MCF 10A (cell line): ENCODE results near the gene AP1M1. TPM values are rescaled to one million over a fixed set of nuclear protein-coding genes. Genes with fewer than 3 reads are reported as not detected.
A peak's percentile ranks its signal among the peaks of the same experiment; 100 is the strongest.

ENCODE experiments used
- BruUV-seq: library from RNA; stranded (reverse); fragments of 400-500 nt; replicated peaks from 2 replicates; lab custom pipeline; 2021; lab: Mats Ljungman, UMichigan
- CTCF ChIA-PET: fragments of 300-600 bp; sonication (Branson Sonifier 250); formaldehyde crosslinking; extraction: SDS; loops from one replicate; lab custom pipeline; 2021; ENCODE audit warnings: antibody characterized with exemption, inconsistent platforms; lab: Yijun Ruan, JAX
- POLR2A ChIA-PET: fragments of 300-600, 350-650 bp; sonication (Branson Sonifier 250); formaldehyde crosslinking; extraction: SDS; loops from one replicate; lab custom pipeline; 2020; ENCODE audit warnings: antibody characterized with exemption, inconsistent platforms; lab: Yijun Ruan, JAX
- DNase-seq: peaks from one replicate; pipeline ENCODE4 v3.0.0-alpha.2; 2018; ENCODE audit not compliant: unreplicated experiment
- H3K27ac Mint-ChIP-seq: one replicate; pipeline ENCODE4 v1.8.0; 2022; ENCODE audit warnings: mild to moderate bottlenecking, low read depth, mixed read lengths; ENCODE audit not compliant: unreplicated experiment
- H3K27me3 Mint-ChIP-seq: one replicate; pipeline ENCODE4 v1.8.0; 2022; ENCODE audit warnings: mixed read lengths; ENCODE audit not compliant: insufficient read depth, unreplicated experiment
- H3K36me3 Mint-ChIP-seq: one replicate; pipeline ENCODE4 v1.8.0; 2022; ENCODE audit warnings: mild to moderate bottlenecking, moderate library complexity, mixed read lengths; ENCODE audit not compliant: insufficient read depth, unreplicated experiment
- H3K4me1 Mint-ChIP-seq: one replicate; pipeline ENCODE4 v1.8.0; 2022; ENCODE audit warnings: mixed read lengths; ENCODE audit not compliant: insufficient read depth, unreplicated experiment
- H3K4me3 Mint-ChIP-seq: one replicate; pipeline ENCODE4 v1.8.0; 2022; ENCODE audit warnings: mild to moderate bottlenecking, moderate library complexity, mixed read lengths; ENCODE audit not compliant: unreplicated experiment
- H3K9me3 Mint-ChIP-seq: one replicate; pipeline ENCODE4 v1.8.0; 2022; ENCODE audit warnings: mixed read lengths; ENCODE audit not compliant: unreplicated experiment
- intact Hi-C: fragments of 100-400 bp; cut with micrococcal nuclease; formaldehyde crosslinking; loops from 2 replicates; pipeline ENCODE4 v1.14.1; 2022
- total RNA-seq: library from RNA; stranded (reverse); gene quantifications from 2 replicates; pipeline ENCODE4 v1.2.3, GENCODE V29; 2022
- TF ChIP-seq, protein P1 (sequence below): fragments of 200-600 bp; IDR thresholded peaks from one replicate; pipeline ENCODE4 v1.8.0; 2022; ENCODE audit warnings: antibody characterized with exemption, mild to moderate bottlenecking; ENCODE audit not compliant: unreplicated experiment

AP1M1 gene
- total RNA-seq, 1 experiment from 2014 or later = 53.8 TPM

- peaks cover 30% of the 10 kb centered on the region for H3K27me3 Mint-ChIP-seq
- no peaks in the 10 kb centered on the region for H3K36me3 Mint-ChIP-seq
- TF ChIP-seq, protein P1, sequence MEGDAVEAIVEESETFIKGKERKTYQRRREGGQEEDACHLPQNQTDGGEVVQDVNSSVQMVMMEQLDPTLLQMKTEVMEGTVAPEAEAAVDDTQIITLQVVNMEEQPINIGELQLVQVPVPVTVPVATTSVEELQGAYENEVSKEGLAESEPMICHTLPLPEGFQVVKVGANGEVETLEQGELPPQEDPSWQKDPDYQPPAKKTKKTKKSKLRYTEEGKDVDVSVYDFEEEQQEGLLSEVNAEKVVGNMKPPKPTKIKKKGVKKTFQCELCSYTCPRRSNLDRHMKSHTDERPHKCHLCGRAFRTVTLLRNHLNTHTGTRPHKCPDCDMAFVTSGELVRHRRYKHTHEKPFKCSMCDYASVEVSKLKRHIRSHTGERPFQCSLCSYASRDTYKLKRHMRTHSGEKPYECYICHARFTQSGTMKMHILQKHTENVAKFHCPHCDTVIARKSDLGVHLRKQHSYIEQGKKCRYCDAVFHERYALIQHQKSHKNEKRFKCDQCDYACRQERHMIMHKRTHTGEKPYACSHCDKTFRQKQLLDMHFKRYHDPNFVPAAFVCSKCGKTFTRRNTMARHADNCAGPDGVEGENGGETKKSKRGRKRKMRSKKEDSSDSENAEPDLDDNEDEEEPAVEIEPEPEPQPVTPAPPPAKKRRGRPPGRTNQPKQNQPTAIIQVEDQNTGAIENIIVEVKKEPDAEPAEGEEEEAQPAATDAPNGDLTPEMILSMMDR = no peak
- no TSS peak for BruUV-seq
- H3K9me3 Mint-ChIP-seq = no peaks in the 10 kb centered on the region
- ChIA-PET POLR2A (no interaction called here), CTCF (interaction anchor here (1.3 kb wide), 1 partner anchor 43 kb away, joined by 6 read pairs; no protein-coding TSS in a partner anchor)
- DNase-seq = no peak
- H3K4me1 Mint-ChIP-seq = no peaks in the 10 kb centered on the region
- no peak overlapping the region for H3K4me3 Mint-ChIP-seq
- intact Hi-C loops = no loop called here
- no peak overlapping the region for H3K27ac Mint-ChIP-seq
Measured at GRCh38 chr19:16289594-16289993, 91.9 kb downstream of the AP1M1 start.

DNA sequence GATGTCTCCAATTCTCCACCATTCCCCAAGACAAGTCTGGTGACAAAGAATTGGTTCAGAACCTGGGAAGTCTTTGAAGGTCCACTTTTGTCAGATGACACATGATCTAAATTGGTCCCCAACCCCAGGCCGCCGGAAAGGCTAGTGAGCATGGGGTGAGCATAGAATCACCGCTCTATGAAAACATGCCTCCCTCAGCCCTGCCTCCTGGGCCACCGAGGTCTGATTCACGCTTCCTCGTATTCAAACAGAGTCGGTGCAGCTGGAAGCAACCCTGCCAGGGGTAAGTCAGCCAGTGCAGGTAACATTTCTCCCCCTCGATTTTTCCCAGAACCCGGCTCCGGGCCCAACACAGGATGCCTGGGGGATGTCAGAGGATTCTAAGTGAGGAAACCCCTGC, 93.0 kb downstream of the AP1M1 start:
- DNase-seq = no peak
- H3K27ac Mint-ChIP-seq = no peak overlapping the region
- ChIA-PET CTCF (interaction anchor here (0.6 kb wide), 1 partner anchor 30 kb away, joined by 4 read pairs; no protein-coding TSS in a partner anchor), POLR2A (no interaction called here)
- no peak overlapping the region for H3K4me3 Mint-ChIP-seq
- no peaks in the 10 kb centered on the region for H3K4me1 Mint-ChIP-seq
- H3K27me3 Mint-ChIP-seq = peaks cover 20% of the 10 kb centered on the region
- no peaks in the 10 kb centered on the region for H3K9me3 Mint-ChIP-seq
- H3K36me3 Mint-ChIP-seq = no peaks in the 10 kb centered on the region
- intact Hi-C loops = no loop called here
- BruUV-seq = no TSS peak
- TF ChIP-seq, protein P1 = no peak

GRCh38 chr19:16293118-16294091, 95.7 kb downstream of the AP1M1 start:
- TF ChIP-seq, protein P1 = no peak
- CTCF ChIA-PET = interaction anchor here (0.6 to 1.1 kb wide), 3 partner anchors 115 to 145 kb away, joined by 3 to 5 read pairs (median 4); no protein-coding TSS in a partner anchor
- Mint-ChIP-seq H3K36me3 (no peaks in the 10 kb centered on the region), H3K9me3 (no peaks in the 10 kb centered on the region), H3K27me3 (no peaks in the 10 kb centered on the region), H3K4me3 (no peak overlapping the region), H3K27ac (no peak overlapping the region), H3K4me1 (no peaks in the 10 kb centered on the region)
- DNase-seq = peak; percentile 89
- no TSS peak for BruUV-seq
- POLR2A ChIA-PET = interaction anchor here (0.7 to 0.8 kb wide), 2 partner anchors 23 to 94 kb away, joined by 3 read pairs; no protein-coding TSS in a partner anchor
- intact Hi-C loops = no loop called here

DNA sequence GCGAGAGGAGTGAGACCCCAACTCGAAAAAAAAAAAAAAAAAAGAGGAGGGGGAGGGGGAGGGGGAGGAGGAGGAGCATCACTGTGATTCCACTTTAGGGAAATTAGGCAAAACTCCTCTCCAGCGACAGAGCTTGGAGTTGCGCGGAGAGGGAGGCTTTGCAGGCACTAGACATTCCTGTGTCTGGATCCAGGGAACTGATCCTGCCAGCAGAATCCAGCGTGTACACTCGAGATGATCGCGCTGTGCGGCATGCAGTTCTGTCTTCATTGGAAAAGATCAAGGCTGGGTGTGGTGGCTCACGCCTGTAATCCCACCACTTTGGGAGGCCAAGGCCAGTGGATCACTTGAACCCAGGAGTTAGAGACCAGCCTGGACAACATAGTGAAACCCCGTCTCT, 97.3 kb downstream of the AP1M1 start:
- no peaks in the 10 kb centered on the region for H3K4me1 Mint-ChIP-seq
- intact Hi-C loops = no loop called here
- no peaks in the 10 kb centered on the region for H3K36me3 Mint-ChIP-seq
- no peak overlapping the region for H3K27ac Mint-ChIP-seq
- POLR2A ChIA-PET = interaction anchor here (0.5 kb wide), 1 partner anchor 14 kb away, joined by 3 read pairs; no protein-coding TSS in a partner anchor
- DNase-seq = no peak
- no peak overlapping the region for H3K4me3 Mint-ChIP-seq
- CTCF ChIA-PET = no interaction called here
- no peaks in the 10 kb centered on the region for H3K9me3 Mint-ChIP-seq
- TF ChIP-seq, protein P1 = no peak
- no TSS peak for BruUV-seq
- H3K27me3 Mint-ChIP-seq = no peaks in the 10 kb centered on the region
